GM12864 (cell line): ENCODE measurements around the gene TIRAP.

Source experiments
- DNase-seq: peaks from one replicate; pipeline ENCODE4 v3.0.0-alpha.2; 2011; ENCODE audit warnings: low read depth
- H3K4me3 ChIP-seq: 2 replicates; pipeline ENCODE4 v1.5.1; 2011; ENCODE audit warnings: mild to moderate bottlenecking, low read depth, low read length, control low read depth
- CTCF ChIP-seq: IDR thresholded peaks from 2 replicates; pipeline ENCODE4 v1.5.1; 2011; ENCODE audit warnings: low read depth, mild to moderate bottlenecking, moderate library complexity, low read length, control low read depth, inconsistent platforms; ENCODE audit errors: missing control alignments

The TIRAP gene

GRCh38 chr11:126336138-126336541 is 53.2 kb downstream of the TIRAP start:
- no peak for DNase-seq
- TF ChIP-seq CTCF: no peak
- no peak overlapping the region for H3K4me3 ChIP-seq

GRCh38 chr11:126336671-126337101 is 53.8 kb downstream of the TIRAP start:
- no peak for DNase-seq

GRCh38 chr11:126337126-126337473 is 54.2 kb downstream of the TIRAP start:
- DNase-seq: no peak
- no peak overlapping the region for H3K4me3 ChIP-seq
- no peak for TF ChIP-seq CTCF

More at GRCh38 chr11:126336671-126337101, 53.8 kb downstream of the TIRAP start:
- H3K4me3 ChIP-seq: no peak overlapping the region
- TF ChIP-seq CTCF: no peak

- no peak for DNase-seq
- no peak for TF ChIP-seq CTCF
- H3K4me3 ChIP-seq: no peak overlapping the region
Observed at GRCh38 chr11:126337474-126338241, 54.8 kb downstream of the TIRAP start.

GRCh38 chr11:126338346-126339055 is 55.6 kb downstream of the TIRAP start:
- H3K4me3 ChIP-seq: no peak overlapping the region
- DNase-seq: no peak
- TF ChIP-seq CTCF: no peak

DNA sequence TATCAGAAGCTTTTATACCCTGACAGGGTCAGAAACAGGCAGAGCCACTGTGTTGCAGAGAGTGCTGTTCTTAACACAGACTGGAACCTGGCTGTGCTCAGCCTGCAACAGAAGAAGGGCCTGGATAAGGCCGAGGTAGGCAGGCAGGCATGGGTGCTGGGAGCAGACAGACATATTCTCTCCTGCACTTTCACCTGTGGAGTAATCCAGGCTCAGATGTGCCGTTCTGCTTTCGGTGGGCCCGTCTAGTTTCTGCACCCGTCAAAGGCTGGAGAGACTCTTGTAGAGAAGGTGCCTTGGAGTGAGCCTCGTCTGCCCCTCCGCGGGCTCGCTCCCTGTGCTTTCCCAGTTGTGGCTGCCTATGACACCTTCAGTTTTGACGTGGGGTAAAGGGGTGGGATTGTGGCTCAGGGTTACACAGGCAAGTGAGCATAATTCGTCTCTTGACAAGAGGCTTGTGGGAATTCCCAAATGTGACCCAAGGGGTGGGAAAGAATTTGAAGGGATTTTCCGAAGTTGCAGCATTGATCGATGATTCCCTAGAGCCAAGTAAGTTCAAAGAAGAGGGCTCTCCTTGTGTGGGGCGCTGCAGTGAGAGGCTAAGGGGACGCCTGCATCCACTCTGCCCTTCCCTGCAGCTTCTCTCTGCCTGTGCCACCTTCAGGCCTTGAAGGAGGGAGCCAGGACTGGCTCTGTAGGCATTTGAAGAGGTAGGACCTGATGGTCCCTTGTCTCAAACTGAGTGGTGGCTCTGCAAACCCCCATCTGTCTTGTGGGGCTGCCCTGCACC is 56.4 kb downstream of the TIRAP start:
- no peak for TF ChIP-seq CTCF
- H3K4me3 ChIP-seq: no peak overlapping the region
- no peak for DNase-seq
